ENCODE results near the gene CRTC2.

DNA sequence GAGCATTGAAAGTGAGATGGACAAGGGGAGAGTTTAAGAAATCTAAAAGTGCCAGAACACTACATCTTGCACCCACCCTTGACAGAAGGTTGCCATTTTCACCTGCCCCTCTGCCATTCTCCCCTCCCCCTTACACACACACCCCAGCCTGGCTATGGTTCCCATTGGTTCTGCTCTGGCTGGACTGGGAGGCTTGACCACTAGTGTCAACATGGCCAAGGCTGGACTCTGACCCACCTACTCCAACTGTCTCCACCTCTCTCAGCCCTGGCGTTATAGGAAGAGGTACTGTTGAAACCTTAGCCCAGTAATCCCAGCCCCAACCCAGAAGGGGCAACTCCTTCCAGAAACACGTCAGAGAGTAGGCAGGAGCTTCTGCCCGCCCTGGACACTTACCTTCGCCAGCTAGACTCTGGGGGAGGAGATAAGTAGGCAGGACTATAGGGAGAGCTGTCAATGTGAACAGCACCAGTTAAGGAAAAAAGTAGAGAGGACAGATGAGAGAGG, 4.5 kb downstream of the CRTC2 start:
- TF ChIP-seq, protein P1, sequence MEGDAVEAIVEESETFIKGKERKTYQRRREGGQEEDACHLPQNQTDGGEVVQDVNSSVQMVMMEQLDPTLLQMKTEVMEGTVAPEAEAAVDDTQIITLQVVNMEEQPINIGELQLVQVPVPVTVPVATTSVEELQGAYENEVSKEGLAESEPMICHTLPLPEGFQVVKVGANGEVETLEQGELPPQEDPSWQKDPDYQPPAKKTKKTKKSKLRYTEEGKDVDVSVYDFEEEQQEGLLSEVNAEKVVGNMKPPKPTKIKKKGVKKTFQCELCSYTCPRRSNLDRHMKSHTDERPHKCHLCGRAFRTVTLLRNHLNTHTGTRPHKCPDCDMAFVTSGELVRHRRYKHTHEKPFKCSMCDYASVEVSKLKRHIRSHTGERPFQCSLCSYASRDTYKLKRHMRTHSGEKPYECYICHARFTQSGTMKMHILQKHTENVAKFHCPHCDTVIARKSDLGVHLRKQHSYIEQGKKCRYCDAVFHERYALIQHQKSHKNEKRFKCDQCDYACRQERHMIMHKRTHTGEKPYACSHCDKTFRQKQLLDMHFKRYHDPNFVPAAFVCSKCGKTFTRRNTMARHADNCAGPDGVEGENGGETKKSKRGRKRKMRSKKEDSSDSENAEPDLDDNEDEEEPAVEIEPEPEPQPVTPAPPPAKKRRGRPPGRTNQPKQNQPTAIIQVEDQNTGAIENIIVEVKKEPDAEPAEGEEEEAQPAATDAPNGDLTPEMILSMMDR (conservative IDR thresholded peaks at IDR 0.05; ENCODE audit: low read depth in 2 of 2) = no peak
- TF ChIP-seq POLR2AphosphoS5 (IDR thresholded peaks at IDR 0.05; ENCODE audit: low read depth) (no peak), EZH2 (IDR thresholded peaks at IDR 0.05; ENCODE audit: low read depth, unreplicated experiment) (no peak), EZH2phosphoT487 (IDR thresholded peaks at IDR 0.05; ENCODE audit: unreplicated experiment) (no peak)
- TF ChIP-seq, protein P2, sequence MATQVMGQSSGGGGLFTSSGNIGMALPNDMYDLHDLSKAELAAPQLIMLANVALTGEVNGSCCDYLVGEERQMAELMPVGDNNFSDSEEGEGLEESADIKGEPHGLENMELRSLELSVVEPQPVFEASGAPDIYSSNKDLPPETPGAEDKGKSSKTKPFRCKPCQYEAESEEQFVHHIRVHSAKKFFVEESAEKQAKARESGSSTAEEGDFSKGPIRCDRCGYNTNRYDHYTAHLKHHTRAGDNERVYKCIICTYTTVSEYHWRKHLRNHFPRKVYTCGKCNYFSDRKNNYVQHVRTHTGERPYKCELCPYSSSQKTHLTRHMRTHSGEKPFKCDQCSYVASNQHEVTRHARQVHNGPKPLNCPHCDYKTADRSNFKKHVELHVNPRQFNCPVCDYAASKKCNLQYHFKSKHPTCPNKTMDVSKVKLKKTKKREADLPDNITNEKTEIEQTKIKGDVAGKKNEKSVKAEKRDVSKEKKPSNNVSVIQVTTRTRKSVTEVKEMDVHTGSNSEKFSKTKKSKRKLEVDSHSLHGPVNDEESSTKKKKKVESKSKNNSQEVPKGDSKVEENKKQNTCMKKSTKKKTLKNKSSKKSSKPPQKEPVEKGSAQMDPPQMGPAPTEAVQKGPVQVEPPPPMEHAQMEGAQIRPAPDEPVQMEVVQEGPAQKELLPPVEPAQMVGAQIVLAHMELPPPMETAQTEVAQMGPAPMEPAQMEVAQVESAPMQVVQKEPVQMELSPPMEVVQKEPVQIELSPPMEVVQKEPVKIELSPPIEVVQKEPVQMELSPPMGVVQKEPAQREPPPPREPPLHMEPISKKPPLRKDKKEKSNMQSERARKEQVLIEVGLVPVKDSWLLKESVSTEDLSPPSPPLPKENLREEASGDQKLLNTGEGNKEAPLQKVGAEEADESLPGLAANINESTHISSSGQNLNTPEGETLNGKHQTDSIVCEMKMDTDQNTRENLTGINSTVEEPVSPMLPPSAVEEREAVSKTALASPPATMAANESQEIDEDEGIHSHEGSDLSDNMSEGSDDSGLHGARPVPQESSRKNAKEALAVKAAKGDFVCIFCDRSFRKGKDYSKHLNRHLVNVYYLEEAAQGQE (IDR thresholded peaks at IDR 0.05; ENCODE audit: unreplicated experiment) = no peak
